GM12892 (cell line): Measurements from ENCODE around the gene DENND2A.
A peak's percentile ranks its signal among the peaks of the same experiment; 100 is the strongest.

Source experiments
- DNase-seq: peaks from one replicate; pipeline ENCODE4 v3.0.0; 2011; ENCODE audit not compliant: insufficient read length
- FAIRE-seq: peaks from 2 replicates; lab custom pipeline; 2011; peaks lifted over from hg19 to GRCh38; lab: Jason Lieb, UNC
- POLR2A ChIP-seq: IDR thresholded peaks from 2 replicates; pipeline ENCODE4 v1.6.1; 2011; ENCODE audit warnings: low read depth, low read length, control low read depth
- POLR2AphosphoS5 ChIP-seq: IDR thresholded peaks from 2 replicates; pipeline ENCODE4 v1.6.1; 2011; ENCODE audit warnings: low read depth, low read length, control low read depth
- TAF1 ChIP-seq: IDR thresholded peaks from 2 replicates; pipeline ENCODE4 v1.6.1; 2011; ENCODE audit warnings: low read depth, mild to moderate bottlenecking, control low read depth, low read length, borderline replicate concordance

DENND2A gene

GRCh38 chr7:140478246-140479061 lies 162.2 kb downstream of the DENND2A start:
- DNase-seq (peak; percentile 38), FAIRE-seq (no peak)
- TF ChIP-seq TAF1 (no peak), POLR2AphosphoS5 (no peak), POLR2A (no peak)

DNA sequence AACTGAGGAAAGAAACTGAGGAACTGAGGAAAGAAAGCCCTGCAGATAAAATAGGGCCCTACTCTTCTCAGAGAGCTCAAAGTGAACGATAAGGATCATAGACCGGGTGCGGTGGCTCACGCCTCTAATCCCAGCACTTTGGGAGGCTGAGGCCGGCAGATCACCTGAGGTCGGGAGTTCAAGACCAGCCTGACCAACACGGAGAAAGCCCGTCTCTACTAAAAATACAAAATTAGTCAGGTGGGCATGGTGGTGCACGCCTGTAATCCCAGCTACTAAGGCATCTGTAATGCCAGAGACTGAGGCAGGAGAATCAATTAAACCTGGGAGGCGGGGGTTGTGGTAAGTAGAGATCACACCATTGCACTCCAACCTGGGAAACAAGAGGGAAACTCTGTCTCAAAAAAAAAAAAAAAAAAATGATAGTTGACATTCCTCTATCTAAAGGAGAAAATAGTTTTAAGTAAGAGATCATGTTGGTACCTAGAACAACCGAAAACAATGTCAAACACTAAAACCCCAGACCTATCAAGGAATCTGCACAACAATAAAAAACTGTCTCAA lies 163.8 kb downstream of the DENND2A start:
- FAIRE-seq = no peak
- DNase-seq = no peak
- TF ChIP-seq TAF1 (no peak), POLR2A (no peak), POLR2AphosphoS5 (no peak)

GRCh38 chr7:140475747-140476333 lies 164.8 kb downstream of the DENND2A start:
- no peak for DNase-seq
- TF ChIP-seq POLR2A = no peak
- no peak for TF ChIP-seq TAF1
- TF ChIP-seq POLR2AphosphoS5 = no peak
- no peak for FAIRE-seq
